ENCODE data around the gene TMC5. TPM values are rescaled to one million over a fixed set of nuclear protein-coding genes. Genes with fewer than 3 reads are reported as not detected.

TMC5 gene
- total RNA-seq, 1 donor from 2014 or later, result 21.1 TPM

- DNase-seq (ENCODE audit: low spot score), result no peak
Measured at GRCh38 chr16:19507867-19508266, 90.2 kb downstream of the TMC5 start.

- DNase-seq (ENCODE audit: low spot score), result no peak
Measured at GRCh38 chr16:19512297-19512696, 94.6 kb downstream of the TMC5 start.

GRCh38 chr16:19513377-19514053 is 95.8 kb downstream of the TMC5 start:
- DNase-seq (ENCODE audit: low spot score), result no peak

GRCh38 chr16:19515757-19516156 is 98.1 kb downstream of the TMC5 start:
- DNase-seq (ENCODE audit: low spot score), result no peak

GRCh38 chr16:19517424-19518089 is 99.9 kb downstream of the TMC5 start:
- DNase-seq (ENCODE audit: low spot score), result no peak

- no peak for DNase-seq (ENCODE audit: low spot score)
Measured at GRCh38 chr16:19518388-19518787, 100.7 kb downstream of the TMC5 start.

- no peak for DNase-seq (ENCODE audit: low spot score)
Measured at GRCh38 chr16:19520861-19521331, 103.2 kb downstream of the TMC5 start.

- peak; percentile 96 for DNase-seq (ENCODE audit: low spot score)
Measured at GRCh38 chr16:19521471-19522396, 104.1 kb downstream of the TMC5 start, which contains the start of gene GDE1. TSS of gene GDE1 (minus strand) at chr16:19522098. CDS start at chr16:19521964, 134 bp downstream.

- no peak for DNase-seq (ENCODE audit: low spot score)
Measured at GRCh38 chr16:19522397-19522732, 104.7 kb downstream of the TMC5 start.

- DNase-seq (ENCODE audit: low spot score), result no peak
Measured at GRCh38 chr16:19522760-19523159, 105.1 kb downstream of the TMC5 start.

- no peak for DNase-seq (ENCODE audit: low spot score)
Measured at GRCh38 chr16:19523184-19523558, 105.5 kb downstream of the TMC5 start.

- peak; percentile 97 for DNase-seq (ENCODE audit: low spot score)
Measured at GRCh38 chr16:19523559-19524355, 106.1 kb downstream of the TMC5 start, which contains the start of gene CCP110. TSS of gene CCP110 (plus strand) at chr16:19523942. CDS start at chr16:19527882, 3,940 bp downstream.

- no peak for DNase-seq (ENCODE audit: low spot score)
Measured at GRCh38 chr16:19524356-19524615, 106.6 kb downstream of the TMC5 start.

- no peak for DNase-seq (ENCODE audit: low spot score)
Measured at GRCh38 chr16:19524616-19525384, 107.1 kb downstream of the TMC5 start.

GRCh38 chr16:19525385-19525723 is 107.7 kb downstream of the TMC5 start:
- DNase-seq (ENCODE audit: low spot score), result no peak

- DNase-seq (ENCODE audit: low spot score), result no peak
Measured at GRCh38 chr16:19527161-19527560, 109.5 kb downstream of the TMC5 start.

GRCh38 chr16:19528666-19529065 is 111.0 kb downstream of the TMC5 start:
- DNase-seq (ENCODE audit: low spot score), result no peak

GRCh38 chr16:19532601-19533000 is 114.9 kb downstream of the TMC5 start:
- DNase-seq (ENCODE audit: low spot score), result no peak

GRCh38 chr16:19540241-19540970 is 122.7 kb downstream of the TMC5 start:
- DNase-seq (ENCODE audit: low spot score), result no peak

GRCh38 chr16:19542138-19542821 is 124.6 kb downstream of the TMC5 start:
- no peak for DNase-seq (ENCODE audit: low spot score)
